Body of pancreas (tissue), 4 donors: ENCODE data around the gene INO80C.

Experiments
- POLR2A ChIP-seq, 3 donors: fragments of 450-650 bp; IDR thresholded peaks; one replicate each; pipeline ENCODE4 v1.6.1; 2016; ENCODE audit warnings: antibody characterized with exemption in 3 of 3, mild to moderate bottlenecking in 2 of 3
- TF ChIP-seq, protein P1 (sequence below), 7 experiments: fragments of 450-650 bp in 4 of 7; fragments of 200-600 bp in 3 of 7; sonication (generic) in 3 of 7; IDR thresholded peaks; one replicate each; pipeline ENCODE4 v1.5.1; 2016 to 2019; ENCODE audit warnings: antibody characterized with exemption in 7 of 7

- TF ChIP-seq, protein P1, sequence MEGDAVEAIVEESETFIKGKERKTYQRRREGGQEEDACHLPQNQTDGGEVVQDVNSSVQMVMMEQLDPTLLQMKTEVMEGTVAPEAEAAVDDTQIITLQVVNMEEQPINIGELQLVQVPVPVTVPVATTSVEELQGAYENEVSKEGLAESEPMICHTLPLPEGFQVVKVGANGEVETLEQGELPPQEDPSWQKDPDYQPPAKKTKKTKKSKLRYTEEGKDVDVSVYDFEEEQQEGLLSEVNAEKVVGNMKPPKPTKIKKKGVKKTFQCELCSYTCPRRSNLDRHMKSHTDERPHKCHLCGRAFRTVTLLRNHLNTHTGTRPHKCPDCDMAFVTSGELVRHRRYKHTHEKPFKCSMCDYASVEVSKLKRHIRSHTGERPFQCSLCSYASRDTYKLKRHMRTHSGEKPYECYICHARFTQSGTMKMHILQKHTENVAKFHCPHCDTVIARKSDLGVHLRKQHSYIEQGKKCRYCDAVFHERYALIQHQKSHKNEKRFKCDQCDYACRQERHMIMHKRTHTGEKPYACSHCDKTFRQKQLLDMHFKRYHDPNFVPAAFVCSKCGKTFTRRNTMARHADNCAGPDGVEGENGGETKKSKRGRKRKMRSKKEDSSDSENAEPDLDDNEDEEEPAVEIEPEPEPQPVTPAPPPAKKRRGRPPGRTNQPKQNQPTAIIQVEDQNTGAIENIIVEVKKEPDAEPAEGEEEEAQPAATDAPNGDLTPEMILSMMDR (IDR thresholded peaks at IDR 0.05) = no peak
- TF ChIP-seq POLR2A (IDR thresholded peaks at IDR 0.05) = no peak
Measured at GRCh38 chr18:35533916-35534405, 36.2 kb upstream of the INO80C start.
